GM12872 (cell line): ENCODE data around the gene SMYD3.
A peak's percentile ranks its signal among the peaks of the same experiment; 100 is the strongest.

Source experiments
- CTCF ChIP-seq: IDR thresholded peaks from 3 replicates; pipeline ENCODE4 v1.5.1; 2011; ENCODE audit warnings: low read depth, mild to moderate bottlenecking, low read length, moderate library complexity; ENCODE audit not compliant: insufficient read depth

The SMYD3 gene

GRCh38 chr1:246293366-246294121 lies 213.5 kb downstream of the SMYD3 start:
- no peak for TF ChIP-seq CTCF

- no peak for TF ChIP-seq CTCF
Observed at GRCh38 chr1:246292571-246292970, 214.5 kb downstream of the SMYD3 start.

- TF ChIP-seq CTCF = no peak
Observed at GRCh38 chr1:246291127-246291526, 216.0 kb downstream of the SMYD3 start.

- no peak for TF ChIP-seq CTCF
Observed at GRCh38 chr1:246283771-246284410, 223.2 kb downstream of the SMYD3 start.

- no peak for TF ChIP-seq CTCF
Observed at GRCh38 chr1:246281639-246282038, 225.4 kb downstream of the SMYD3 start.

- TF ChIP-seq CTCF = no peak
Observed at GRCh38 chr1:246281195-246281594, 225.9 kb downstream of the SMYD3 start.

GRCh38 chr1:246280551-246280950 lies 226.5 kb downstream of the SMYD3 start:
- TF ChIP-seq CTCF = 0 out of 3 replicates have a peak, but pooled peaks have one; percentile 6
